Retinal pigment epithelial cell (primary cell): Measurements from ENCODE around the gene RITA1.
"Not testable (repeated sequence)": the region's sequence is repeated elsewhere in the genome, so short reads cannot be mapped to it uniquely, and the experiment has no call there.

Experiments used
- DNase-seq: peaks from one replicate; pipeline ENCODE4 v3.0.0-alpha.2; 2010; ENCODE audit warnings: low read depth
- H3K4me3 ChIP-seq: 2 replicates; pipeline ENCODE4 v1.5.1; 2011; ENCODE audit warnings: mild to moderate bottlenecking, low read length, control low read depth, moderate library complexity
- CTCF ChIP-seq: conservative IDR thresholded peaks from 2 replicates; pipeline ENCODE4 v1.5.1; 2011; ENCODE audit warnings: low read depth, low read length, control low read depth, inconsistent platforms

The RITA1 gene

GRCh38 chr12:113185180-113186032 is at the start of gene RITA1, which contains the start of gene DDX54:
RITA1 (plus strand) TSS chr12:113185721; CDS start chr12:113186747, 1,026 bp downstream.
DDX54 (minus strand) TSS chr12:113185478; CDS start chr12:113185451, 27 bp downstream.
- H3K4me3 ChIP-seq = peak within 1 kb of the TSS; percentile 82
- TF ChIP-seq CTCF = no peak
- peak; percentile 30 for DNase-seq

GRCh38 chr12:113136128-113136989 is 49.2 kb upstream of the RITA1 start:
- H3K4me3 ChIP-seq = peak overlapping the region; percentile 20
- no peak for TF ChIP-seq CTCF
- DNase-seq = no peak

- DNase-seq = no peak
- TF ChIP-seq CTCF = no peak
- H3K4me3 ChIP-seq = no peak overlapping the region
These were observed 48.5 kb upstream of the RITA1 start for GRCh38 chr12:113136990-113137511.

DNA sequence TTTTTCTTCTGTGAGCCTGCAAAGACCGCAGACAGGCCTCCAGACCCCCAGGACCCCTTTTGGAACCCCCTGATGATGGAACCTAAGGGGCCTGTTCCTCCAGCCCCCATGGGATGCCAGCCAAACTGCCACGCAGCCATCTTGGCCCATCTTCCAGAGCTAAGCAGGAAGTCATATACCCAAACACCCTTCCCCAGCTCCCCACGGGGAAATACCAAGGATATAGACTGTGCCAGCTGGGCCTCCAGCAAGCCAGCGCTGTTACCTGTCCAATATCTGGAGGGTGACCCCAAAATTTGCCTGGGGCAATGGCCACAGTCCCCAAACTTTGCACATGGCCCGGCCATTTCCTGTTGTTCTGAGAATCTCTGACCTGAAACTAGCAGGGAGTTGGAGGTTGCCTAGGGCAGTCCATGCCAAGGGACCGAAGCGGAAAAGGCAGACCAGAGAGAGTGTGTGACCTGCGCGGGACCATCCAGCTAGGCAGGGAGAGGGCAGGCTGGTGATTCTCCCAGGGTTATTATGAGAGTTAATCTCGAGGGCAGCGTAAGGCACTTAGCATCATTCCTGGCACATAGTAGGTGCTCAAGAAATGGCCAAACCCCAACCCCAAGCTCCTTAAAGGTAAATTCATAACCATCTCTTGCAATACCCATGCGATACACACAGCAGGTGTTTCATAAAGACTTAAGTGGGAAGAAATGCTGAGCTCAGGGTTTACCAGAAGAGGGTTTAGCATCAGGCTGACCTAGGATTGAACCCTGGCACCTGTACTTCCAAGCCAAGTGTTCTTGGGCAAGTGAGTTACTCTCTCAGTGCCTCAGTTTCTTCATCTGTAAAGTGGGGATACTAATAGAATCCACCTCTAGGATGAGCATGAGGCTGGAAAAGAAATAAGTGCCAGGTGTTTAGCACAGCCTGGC is 47.4 kb upstream of the RITA1 start:
- no peak for DNase-seq
- no peak overlapping the region for H3K4me3 ChIP-seq
- TF ChIP-seq CTCF = no peak

- no peak for DNase-seq
- no peak overlapping the region for H3K4me3 ChIP-seq
- no peak for TF ChIP-seq CTCF
These were observed 46.7 kb upstream of the RITA1 start for GRCh38 chr12:113138826-113139225.

DNA sequence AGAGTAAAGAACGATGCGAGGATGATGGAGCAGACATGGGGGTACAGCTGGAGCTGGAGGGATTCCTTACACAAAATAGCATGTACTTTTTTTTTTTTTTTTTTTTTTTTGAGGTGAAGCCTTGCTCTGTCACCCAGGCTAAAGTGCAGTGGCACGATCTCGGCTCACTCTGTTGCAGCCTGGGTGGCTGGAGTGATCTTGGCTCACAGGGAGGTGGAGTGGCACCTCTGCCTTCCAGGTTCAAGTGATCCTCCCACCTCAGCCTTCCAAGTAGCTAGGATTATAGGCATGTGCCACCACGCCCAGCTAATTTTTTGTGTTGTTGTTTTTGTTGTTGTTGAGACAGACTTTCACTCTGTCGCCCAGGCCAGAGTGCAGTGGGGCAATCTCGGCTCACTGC is 44.8 kb upstream of the RITA1 start:
- no peak for TF ChIP-seq CTCF
- no peak overlapping the region for H3K4me3 ChIP-seq
- DNase-seq = no peak

DNA sequence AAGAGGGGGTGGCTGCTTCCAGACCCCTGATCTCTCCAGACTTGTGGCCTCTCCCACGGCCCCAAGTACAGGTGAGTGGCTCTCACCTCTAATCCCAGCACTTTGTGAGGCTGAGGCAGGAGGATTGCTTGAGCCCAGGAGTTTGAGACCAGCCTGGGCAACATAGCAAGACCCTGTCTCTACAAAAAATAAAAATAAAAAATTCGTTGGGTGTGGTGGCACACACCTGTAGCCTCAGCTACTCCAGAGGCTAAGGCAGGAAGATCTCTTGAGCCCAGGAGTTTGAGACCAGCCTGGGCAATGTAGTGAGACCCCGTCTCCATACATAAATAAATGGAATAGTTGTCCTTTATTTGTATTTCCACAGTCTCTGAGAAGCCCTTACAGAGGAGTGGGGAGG is 43.8 kb upstream of the RITA1 start:
- H3K4me3 ChIP-seq, DNase-seq: not testable (repeated sequence)
